Left colon (tissue), 2 donors: ENCODE data around the gene CASKIN2. TPM values are rescaled to one million over a fixed set of nuclear protein-coding genes. Genes with fewer than 3 reads are reported as not detected.

Experiments used
- ATAC-seq: fragments of 200-7000 bp; cut with Tn5 transposase; one replicate; pipeline ENCODE4 v1.9.1; 2020; ENCODE audit warnings: mild to moderate bottlenecking, moderate library complexity
- DNase-seq, 2 donors: peaks; one replicate each; pipeline ENCODE4 v3.0.0-alpha.2; 2020
- intact Hi-C, 2 donors: fragments of 100-400 bp; cut with DNase I in 1 of 2; cut with micrococcal nuclease in 1 of 2; formaldehyde crosslinking; loops; one replicate each; pipeline versions ENCODE4 v1.11.2 to v1.14.0; 2022; cut with DNase I, micrococcal nuclease
- total RNA-seq, 2 donors: library from RNA; stranded (reverse); fragmentation: NEBNext Ultra II Directional; extraction: Animal tissue kit (Norgen Biotek cat#: 25700); gene quantifications; one replicate each; pipeline ENCODE4 v1.2.1, GENCODE V29; 2021
- donor health status: DM: no; HTN: no; CAD: no.
- donor health status: DM: yes; HTN: yes; CAD: no.

CASKIN2 gene
- total RNA-seq, 2 donors from 2014 or later = 28.4 to 30.6 TPM

- DNase-seq (no peak), ATAC-seq (no peak)
- intact Hi-C loops = no loop called here
These were observed 3.4 kb downstream of the CASKIN2 start for GRCh38 chr17:75511610-75512575.

- DNase-seq (no peak), ATAC-seq (no peak)
- intact Hi-C loops = no loop called here
These were observed 4.1 kb downstream of the CASKIN2 start for GRCh38 chr17:75511270-75511609.

- intact Hi-C loops = loop anchor here in 1 of 2 donors (10.0 kb wide), 1 partner anchor 85 kb away; no protein-coding TSS in a partner anchor
- ATAC-seq (no peak), DNase-seq (no peak)
These were observed 5.6 kb downstream of the CASKIN2 start for GRCh38 chr17:75509528-75510258.

GRCh38 chr17:75508931-75509361 lies 6.4 kb downstream of the CASKIN2 start:
- intact Hi-C loops = loop anchor here in 1 of 2 donors (10.0 kb wide), 1 partner anchor 84 kb away; no protein-coding TSS in a partner anchor
- DNase-seq (no peak), ATAC-seq (peak; percentile 23)

GRCh38 chr17:75507733-75508719 lies 7.3 kb downstream of the CASKIN2 start:
- no peak for DNase-seq
- intact Hi-C loops = loop anchor here in 1 of 2 donors (10.0 kb wide), 1 partner anchor 83 kb away; no protein-coding TSS in a partner anchor
- no peak for ATAC-seq

GRCh38 chr17:75506888-75507287 lies 8.4 kb downstream of the CASKIN2 start:
- DNase-seq (no peak), ATAC-seq (no peak)
- intact Hi-C loops = loop anchor here in 1 of 2 donors (10.0 kb wide), 1 partner anchor 82 kb away; no protein-coding TSS in a partner anchor

GRCh38 chr17:75506134-75506533 lies 9.2 kb downstream of the CASKIN2 start:
- ATAC-seq = no peak
- intact Hi-C loops = loop anchor here in 1 of 2 donors (10.0 kb wide), 1 partner anchor 81 kb away; no protein-coding TSS in a partner anchor
- DNase-seq = no peak

- intact Hi-C loops = loop anchor here in 1 of 2 donors (10.0 kb wide), 1 partner anchor 81 kb away; no protein-coding TSS in a partner anchor
- DNase-seq = no peak
- no peak for ATAC-seq
These were observed 9.7 kb downstream of the CASKIN2 start for GRCh38 chr17:75505640-75506039.

GRCh38 chr17:75505152-75505409 lies 10.3 kb downstream of the CASKIN2 start:
- DNase-seq (no peak), ATAC-seq (no peak)
- intact Hi-C loops = loop anchor here in 1 of 2 donors (10.0 kb wide), 1 partner anchor 80 kb away; no protein-coding TSS in a partner anchor

- intact Hi-C loops = loop anchor here in 1 of 2 donors (10.0 kb wide), 1 partner anchor 80 kb away; no protein-coding TSS in a partner anchor
- peak in 1 of 2 donors; percentile 57 for DNase-seq
- ATAC-seq = peak; percentile 65
These were observed 10.8 kb downstream of the CASKIN2 start for GRCh38 chr17:75504347-75505151.

GRCh38 chr17:75503976-75504346 lies 11.4 kb downstream of the CASKIN2 start:
- intact Hi-C loops = loop anchor here in 1 of 2 donors (10.0 kb wide), 1 partner anchor 79 kb away; no protein-coding TSS in a partner anchor
- ATAC-seq (no peak), DNase-seq (no peak)

- ATAC-seq (no peak), DNase-seq (no peak)
- intact Hi-C loops = loop anchor here in 1 of 2 donors (10.0 kb wide), 1 partner anchor 79 kb away; no protein-coding TSS in a partner anchor
These were observed 11.9 kb downstream of the CASKIN2 start for GRCh38 chr17:75503337-75503950.

- intact Hi-C loops = loop anchor here in 1 of 2 donors (10.0 kb wide), 1 partner anchor 78 kb away; no protein-coding TSS in a partner anchor
- no peak for ATAC-seq
- no peak for DNase-seq
These were observed 12.5 kb downstream of the CASKIN2 start for GRCh38 chr17:75502721-75503329.

GRCh38 chr17:75502072-75502720 lies 13.1 kb downstream of the CASKIN2 start:
- ATAC-seq (no peak), DNase-seq (no peak)
- intact Hi-C loops = loop anchor here in 1 of 2 donors (10.0 kb wide), 1 partner anchor 77 kb away; no protein-coding TSS in a partner anchor

GRCh38 chr17:75501378-75502071 lies 13.8 kb downstream of the CASKIN2 start:
- DNase-seq (no peak), ATAC-seq (no peak)
- intact Hi-C loops = loop anchor here in 1 of 2 donors (10.0 kb wide), 1 partner anchor 77 kb away; no protein-coding TSS in a partner anchor
